SK-N-DZ (cell line): Measurements from ENCODE around the gene SAFB.
"Not testable (repeated sequence)": the region's sequence is repeated elsewhere in the genome, so short reads cannot be mapped to it uniquely, and the experiment has no call there.

Experiments
- DNase-seq: peaks from one replicate; pipeline ENCODE4 v3.0.0-alpha.2; 2015; ENCODE audit warnings: low spot score

Gene SAFB

DNA sequence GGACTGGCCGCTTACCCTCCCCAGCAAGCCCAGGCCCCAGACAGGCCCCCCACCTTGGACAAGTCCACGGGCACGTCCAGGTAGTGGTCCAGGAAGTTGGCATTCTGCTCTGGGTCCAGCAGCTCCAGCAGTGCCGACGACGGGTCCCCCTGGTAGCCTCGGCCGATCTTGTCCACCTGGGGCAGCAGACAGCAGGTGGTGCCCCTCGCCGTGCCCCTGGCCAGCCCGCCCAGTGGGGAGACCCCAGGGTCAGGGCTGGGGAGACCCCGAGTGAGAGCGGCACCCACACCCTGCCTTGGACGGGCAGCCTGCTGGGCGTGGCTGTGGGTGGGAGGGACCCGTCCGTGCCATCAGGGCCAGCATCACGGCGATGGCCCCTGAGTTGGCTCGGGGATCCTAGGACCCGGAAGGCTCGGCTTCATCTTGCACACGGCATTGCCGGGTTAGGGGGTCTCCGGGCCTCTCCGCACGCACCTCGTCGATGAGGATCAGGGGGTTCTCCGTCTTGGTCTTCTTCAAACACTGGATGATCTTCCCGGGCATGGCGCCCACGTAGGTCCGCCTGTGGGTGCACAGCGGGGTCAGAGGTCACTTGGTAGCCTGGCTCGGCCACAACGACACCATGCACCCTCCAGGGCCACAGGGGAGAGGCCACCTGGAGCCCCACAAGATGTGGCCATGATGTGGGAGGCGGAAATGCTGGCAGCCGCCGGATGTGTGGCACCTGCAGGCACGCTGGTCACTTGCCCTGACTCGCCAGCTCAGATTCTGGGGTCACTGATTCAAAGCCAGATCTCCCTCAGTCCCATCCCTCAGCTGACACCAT, 73.5 kb downstream of the SAFB start:
- no peak for DNase-seq

DNA sequence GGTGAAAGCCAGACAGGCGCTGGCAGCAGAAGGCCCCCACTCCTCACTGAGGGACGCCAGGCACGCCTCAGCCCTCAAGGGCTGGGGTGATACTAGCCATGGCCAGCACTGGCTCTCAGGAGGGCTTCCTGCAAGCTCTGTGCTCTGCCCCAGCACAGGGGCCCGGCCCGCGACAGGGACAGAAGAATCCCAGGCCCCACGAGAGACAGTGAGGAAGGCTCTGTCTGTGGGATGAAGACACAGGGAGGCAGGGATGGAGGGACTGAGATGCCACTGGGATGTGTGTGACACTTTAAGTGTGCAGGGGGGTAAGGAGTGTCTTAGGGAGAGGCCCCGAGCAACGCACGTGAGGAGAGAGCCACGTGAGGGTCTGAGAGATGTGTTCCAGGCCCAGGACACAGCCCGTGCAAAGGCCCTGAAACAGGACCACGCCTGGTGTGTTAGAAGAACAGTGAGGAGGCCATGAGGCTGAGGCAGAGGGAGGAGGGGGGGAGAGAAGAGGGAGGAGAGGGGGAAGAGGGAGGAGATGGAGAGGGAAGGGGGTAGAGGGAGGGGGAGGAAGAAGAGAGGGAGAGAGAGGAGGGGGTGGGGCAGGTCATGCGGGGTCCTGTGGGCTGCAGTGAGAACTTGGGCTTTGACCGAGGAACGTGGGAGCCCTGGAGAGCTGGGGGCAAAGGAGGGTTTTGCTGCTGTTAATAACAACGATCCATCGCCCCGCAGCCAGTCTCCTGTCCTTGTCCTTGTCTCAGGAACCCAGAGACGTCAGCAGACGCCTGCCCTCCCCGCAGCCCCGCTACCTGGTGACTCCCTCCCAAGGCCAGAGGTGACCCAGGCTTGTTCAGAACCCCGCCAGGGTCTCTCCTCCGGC, 74.4 kb downstream of the SAFB start:
- DNase-seq = no peak

- DNase-seq = no peak
These were observed 75.2 kb downstream of the SAFB start for GRCh38 chr19:5697890-5698634.

- DNase-seq = no peak
These were observed 75.9 kb downstream of the SAFB start for GRCh38 chr19:5698635-5699422.

DNA sequence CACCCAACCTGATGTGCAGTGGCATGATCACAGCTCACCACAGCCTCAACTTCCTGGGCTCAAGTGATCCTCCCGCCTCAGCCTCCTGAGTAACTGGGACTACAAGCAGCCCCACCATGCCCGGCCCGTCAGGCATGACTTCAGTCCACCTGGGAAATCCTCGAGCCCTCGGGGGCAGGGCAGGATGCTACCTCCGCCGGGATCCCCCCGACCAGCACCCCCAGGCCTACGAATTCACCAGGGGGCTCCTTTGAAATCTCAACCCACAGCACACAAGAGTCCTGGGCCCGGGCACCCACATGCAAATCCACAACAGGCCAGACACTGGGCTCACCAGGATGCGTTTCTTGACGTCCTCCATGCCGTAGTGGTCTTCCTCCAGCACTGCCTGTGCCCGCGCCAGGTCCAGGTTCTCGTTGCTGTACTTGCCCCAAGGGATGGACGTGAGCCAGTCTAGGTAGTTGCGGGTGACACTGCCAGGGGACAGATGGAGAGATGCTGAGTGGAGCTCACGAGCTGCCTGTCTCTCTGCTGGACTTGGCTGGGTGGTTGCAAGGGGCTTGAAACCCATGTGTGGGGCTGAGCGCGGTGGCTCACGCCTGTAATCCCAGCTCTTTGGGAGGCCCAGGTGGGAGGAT, 77.7 kb downstream of the SAFB start:
- no peak for DNase-seq

DNA sequence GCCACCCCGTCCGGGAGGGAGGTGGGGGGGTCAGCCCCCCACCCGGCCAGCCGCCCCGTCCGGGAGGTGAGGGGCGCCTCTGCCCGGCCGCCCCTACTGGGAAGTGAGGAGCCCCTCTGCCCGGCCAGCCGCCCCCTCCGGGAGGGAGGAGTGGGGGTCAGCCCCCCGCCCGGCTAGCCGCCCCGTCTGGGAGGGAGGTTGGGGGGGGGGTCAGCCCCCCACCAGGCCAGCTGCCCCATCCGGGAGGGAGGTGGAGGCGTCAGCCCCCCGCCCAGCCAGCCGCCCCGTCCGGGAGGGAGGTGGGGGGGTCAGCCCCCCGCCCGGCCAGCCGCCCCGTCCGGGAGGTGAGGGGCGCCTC, 79.1 kb downstream of the SAFB start:
- DNase-seq = not testable (repeated sequence)

- DNase-seq = no peak
These were observed 81.2 kb downstream of the SAFB start for GRCh38 chr19:5703819-5704818.

DNA sequence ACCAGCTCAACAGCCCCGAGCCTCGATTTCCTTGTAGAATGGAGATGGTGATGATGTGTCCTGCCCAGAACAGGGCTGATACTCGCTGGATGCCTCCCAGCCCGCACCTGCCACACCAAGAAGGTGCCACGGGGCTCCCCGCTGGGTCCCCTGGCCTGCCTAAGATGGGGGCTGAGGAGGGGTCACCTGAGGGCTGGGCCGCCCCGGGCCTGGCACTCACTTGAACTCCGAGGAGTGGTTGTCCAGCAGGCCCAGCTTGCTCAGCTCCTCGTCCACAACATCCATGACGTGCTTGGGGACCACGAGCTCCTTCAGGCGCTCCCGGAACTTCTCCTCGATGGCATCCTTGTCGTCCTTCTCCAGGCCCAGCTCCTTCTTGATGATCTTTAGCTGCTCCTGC, 82.7 kb downstream of the SAFB start:
- no peak for DNase-seq

- no peak for DNase-seq
These were observed 84.1 kb downstream of the SAFB start for GRCh38 chr19:5706876-5707573.

DNA sequence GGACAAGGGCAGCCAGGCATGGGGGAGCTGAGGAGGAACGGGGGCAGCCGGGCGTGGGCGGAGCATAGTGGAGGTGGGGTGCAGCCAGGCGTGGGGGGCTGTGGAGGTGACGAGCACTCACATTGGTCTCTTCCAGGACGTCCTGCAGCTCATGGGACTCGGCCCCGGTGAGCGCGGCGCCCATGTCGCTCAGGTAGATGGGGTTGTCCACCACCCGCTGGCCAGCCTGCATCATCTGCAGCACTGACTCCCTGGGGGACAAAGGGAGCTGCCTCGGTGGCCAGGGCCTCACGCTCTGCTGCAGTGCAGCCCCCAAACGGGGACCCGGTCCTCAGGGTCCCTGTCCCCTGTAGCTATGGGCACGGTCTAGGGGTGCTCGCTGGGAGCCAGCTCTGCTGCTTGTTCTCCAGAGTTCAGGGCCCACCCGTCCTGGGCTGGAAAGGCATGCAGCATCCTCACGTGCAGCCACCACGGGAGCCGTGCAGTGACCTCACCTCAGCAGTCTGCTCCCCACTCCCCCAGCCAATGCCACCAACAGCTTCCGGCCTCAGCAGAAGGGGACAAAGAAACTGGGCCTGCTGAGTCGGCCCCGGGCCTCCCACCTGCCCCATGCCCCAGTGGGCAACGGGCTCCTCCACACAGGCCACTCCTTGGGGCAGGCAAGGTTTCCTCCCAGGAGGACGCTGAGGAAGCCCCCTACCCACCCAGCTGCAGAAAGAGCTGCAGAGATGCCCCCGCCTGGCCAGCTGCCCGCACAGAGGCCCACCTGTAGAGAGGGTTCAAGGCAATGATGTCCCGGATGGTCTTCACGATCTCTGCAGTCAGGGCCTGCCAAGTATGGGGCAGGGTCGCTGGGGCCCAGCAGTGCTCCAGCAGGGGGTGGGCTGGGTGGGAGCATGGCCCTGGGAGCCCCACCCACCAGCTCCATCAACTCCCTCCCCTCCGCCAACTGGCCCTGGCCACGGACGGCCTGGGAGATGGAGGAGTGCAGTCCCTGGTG, 85.0 kb downstream of the SAFB start:
- no peak for DNase-seq

DNA sequence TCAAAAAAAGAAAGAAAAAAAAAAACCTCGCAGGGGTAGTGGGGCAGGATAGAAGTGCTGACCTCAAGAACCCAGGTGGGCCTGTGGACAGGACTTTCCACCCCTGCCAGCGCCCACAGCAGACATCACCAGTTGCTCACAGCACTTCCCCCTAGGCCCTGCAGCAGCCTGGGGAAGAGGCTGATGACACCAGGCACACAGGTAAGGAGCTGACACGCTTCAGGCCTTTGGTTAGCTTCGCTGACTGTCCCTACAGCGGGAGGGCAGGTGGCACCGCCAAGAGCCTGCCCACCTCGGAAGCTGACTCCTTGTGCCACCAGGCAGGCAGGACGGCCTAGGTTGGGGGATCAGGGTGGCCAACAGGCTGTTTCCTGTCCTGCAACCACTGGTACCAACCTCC, 88.1 kb downstream of the SAFB start:
- DNase-seq = no peak

DNA sequence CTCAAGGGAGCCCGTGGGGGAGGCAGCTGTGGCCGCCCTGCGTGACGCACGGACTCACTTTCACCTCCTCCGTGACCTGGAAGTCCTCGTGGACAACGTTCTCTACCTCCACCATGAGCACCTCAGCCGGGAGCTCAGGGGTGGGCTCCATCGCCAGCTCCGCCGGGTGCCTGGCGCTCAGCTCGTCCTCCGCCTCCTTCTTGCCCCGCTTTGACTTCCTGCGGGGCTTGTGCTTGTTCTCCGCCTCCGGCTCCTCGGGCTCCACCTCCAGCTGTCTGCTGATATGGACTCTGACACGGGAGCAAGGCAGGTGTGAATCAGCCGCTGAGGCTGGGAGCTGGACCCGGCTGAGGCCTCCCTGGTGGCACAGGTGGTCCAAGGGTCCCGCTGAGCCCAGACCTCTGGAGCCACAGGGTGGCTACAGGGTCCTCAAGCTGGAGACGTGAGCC, 88.9 kb downstream of the SAFB start:
- DNase-seq = no peak

- DNase-seq = no peak
These were observed 90.3 kb downstream of the SAFB start for GRCh38 chr19:5713228-5713627.

DNA sequence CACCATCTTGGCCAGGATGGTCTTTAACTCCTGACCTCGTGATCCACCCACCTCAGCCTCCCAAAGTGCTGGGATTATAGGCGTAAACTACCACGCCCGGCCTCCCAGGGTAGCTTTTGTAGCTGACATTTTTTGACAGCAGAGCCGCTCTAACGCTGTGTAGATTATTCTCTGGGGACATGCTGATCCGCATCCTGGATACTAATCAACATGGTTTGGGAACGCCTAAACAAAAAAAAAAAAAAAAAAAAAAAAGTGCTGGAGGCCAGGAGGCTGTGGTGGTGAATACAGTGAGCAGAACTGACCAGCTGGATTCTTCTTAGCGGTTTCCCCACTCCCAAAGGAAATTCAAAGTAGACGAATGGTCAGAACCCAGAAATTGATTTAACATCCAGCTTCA, 91.9 kb downstream of the SAFB start:
- DNase-seq = no peak

DNA sequence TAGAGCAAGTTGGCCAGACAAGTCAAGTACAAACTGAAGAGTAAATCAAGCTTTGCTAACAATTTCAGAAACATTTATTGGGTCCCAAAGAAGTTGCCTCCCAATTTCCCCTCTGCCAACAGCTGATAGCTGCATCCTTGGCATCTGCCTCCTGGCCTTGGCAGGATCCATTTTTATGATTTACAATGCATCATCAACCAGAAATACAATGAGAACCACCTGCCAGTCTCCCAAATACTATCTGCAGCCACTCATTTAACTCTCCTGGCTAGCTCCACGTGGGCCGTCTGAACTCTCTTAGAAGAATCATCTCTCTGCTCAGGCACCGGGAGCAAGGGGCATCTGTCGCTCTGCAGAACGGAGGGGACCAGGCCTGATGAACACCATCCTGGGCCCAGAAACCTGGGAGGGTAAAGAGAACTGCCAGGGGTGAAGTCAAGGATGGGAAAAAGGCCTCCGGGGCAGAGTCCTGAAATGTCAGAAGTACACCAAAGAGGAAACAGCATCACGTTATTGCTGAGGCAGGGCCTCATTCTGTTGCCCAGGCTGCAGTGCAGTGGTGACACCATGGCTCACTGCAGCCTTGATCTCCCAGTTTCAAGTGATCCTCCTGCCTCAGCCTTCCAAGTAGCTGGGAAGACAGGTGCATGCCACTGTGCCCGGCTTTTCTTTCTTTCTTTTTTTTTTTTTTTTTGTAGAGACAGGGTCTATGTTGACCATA, 94.5 kb downstream of the SAFB start:
- DNase-seq = no peak
